Activated CD4-positive, alpha-beta T cell treated with anti-CD3 and anti-CD28 coated beads, Interleukin-2, Interleukin-6, amounts not matched to agents 100 ng/mL and 50 ng/mL, durations not matched to agents 16 hours and 8 hours (primary cell): ENCODE results near the gene ITPR2.
A peak's percentile ranks its signal among the peaks of the same experiment; 100 is the strongest.
"Not testable (repeated sequence)": the region's sequence is repeated elsewhere in the genome, so short reads cannot be mapped to it uniquely, and the experiment has no call there.

ENCODE experiments used
- DNase-seq: peaks from one replicate; pipeline ENCODE4 v3.0.0-alpha.2; 2020

ITPR2 gene

GRCh38 chr12:26750531-26751175 is 82.3 kb downstream of the ITPR2 start:
- DNase-seq, result no peak

- DNase-seq, result no peak
These were observed 83.2 kb downstream of the ITPR2 start for GRCh38 chr12:26749781-26750180.

GRCh38 chr12:26748741-26749431 is 84.1 kb downstream of the ITPR2 start:
- DNase-seq, result peak; percentile 37

- DNase-seq, result no peak
These were observed 84.6 kb downstream of the ITPR2 start for GRCh38 chr12:26748412-26748740.

GRCh38 chr12:26746121-26746714 is 86.8 kb downstream of the ITPR2 start:
- peak; percentile 21 for DNase-seq

- DNase-seq, result no peak
These were observed 88.1 kb downstream of the ITPR2 start for GRCh38 chr12:26744697-26745440.

GRCh38 chr12:26744042-26744626 is 88.9 kb downstream of the ITPR2 start:
- no peak for DNase-seq

GRCh38 chr12:26741584-26742227 is 91.3 kb downstream of the ITPR2 start:
- DNase-seq, result no peak

GRCh38 chr12:26740991-26741390 is 92.0 kb downstream of the ITPR2 start:
- no peak for DNase-seq

GRCh38 chr12:26740348-26740747 is 92.6 kb downstream of the ITPR2 start:
- DNase-seq, result no peak

- DNase-seq, result no peak
These were observed 95.4 kb downstream of the ITPR2 start for GRCh38 chr12:26737487-26738030.

GRCh38 chr12:26736563-26737486 is 96.2 kb downstream of the ITPR2 start:
- DNase-seq, result no peak

GRCh38 chr12:26735249-26735639 is 97.8 kb downstream of the ITPR2 start:
- DNase-seq, result no peak

- DNase-seq, result no peak
These were observed 98.3 kb downstream of the ITPR2 start for GRCh38 chr12:26734510-26735248.

GRCh38 chr12:26732005-26732908 is 100.7 kb downstream of the ITPR2 start:
- no peak for DNase-seq

GRCh38 chr12:26730481-26731350 is 102.3 kb downstream of the ITPR2 start:
- no peak for DNase-seq

GRCh38 chr12:26729137-26729671 is 103.8 kb downstream of the ITPR2 start:
- DNase-seq, result not testable (repeated sequence)
